GM12892 (cell line): ENCODE measurements around the gene SEPTIN11.

Experiments used
- POLR2A ChIP-seq: IDR thresholded peaks from 2 replicates; pipeline ENCODE4 v1.6.1; 2011; ENCODE audit warnings: low read depth, low read length, control low read depth
- POLR2AphosphoS5 ChIP-seq: IDR thresholded peaks from 2 replicates; pipeline ENCODE4 v1.6.1; 2011; ENCODE audit warnings: low read depth, low read length, control low read depth

DNA sequence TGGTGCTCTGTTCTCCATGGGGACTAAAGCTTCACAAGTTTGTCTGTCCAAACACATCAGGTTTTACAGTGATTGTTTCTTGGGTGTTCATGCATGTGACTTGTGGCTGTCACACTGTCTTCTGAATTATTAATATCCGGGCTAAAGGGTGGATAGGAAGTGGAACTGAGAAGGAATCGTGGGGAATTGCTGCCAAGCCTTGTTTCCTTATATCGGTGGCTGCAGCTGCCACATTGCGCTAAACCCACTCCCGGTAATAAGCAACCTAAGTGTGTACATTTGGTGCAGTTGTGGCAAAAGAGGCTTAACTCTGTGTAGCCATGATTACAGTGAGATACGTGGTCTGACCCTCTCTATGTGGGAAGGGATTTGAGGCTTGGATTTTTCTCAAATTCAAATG, 30.7 kb downstream of the SEPTIN11 start:
- TF ChIP-seq POLR2AphosphoS5 (no peak), POLR2A (no peak)
